GM08714 (cell line): Measurements from ENCODE around the gene CDKAL1.

Experiments
- H3K4me3 ChIP-seq: fragments of 200-500 bp; sonication (Bioruptor generic); 2 replicates; pipeline ENCODE4 v1.5.1; 2014; ENCODE audit warnings: mild to moderate bottlenecking, low read length, inconsistent platforms
- ZNF274 ChIP-seq: IDR thresholded peaks from 2 replicates; pipeline ENCODE4 v1.6.1; 2012; ENCODE audit warnings: mild to moderate bottlenecking, low read depth, low read length

The CDKAL1 gene

GRCh38 chr6:21099338-21100314, 565.4 kb downstream of the CDKAL1 start:
- no peak overlapping the region for H3K4me3 ChIP-seq
- no peak for TF ChIP-seq ZNF274

- no peak overlapping the region for H3K4me3 ChIP-seq
- TF ChIP-seq ZNF274, result no peak
These were observed 566.7 kb downstream of the CDKAL1 start for GRCh38 chr6:21100991-21101390.

GRCh38 chr6:21101694-21102093, 567.4 kb downstream of the CDKAL1 start:
- H3K4me3 ChIP-seq, result no peak overlapping the region
- TF ChIP-seq ZNF274, result no peak

- H3K4me3 ChIP-seq, result no peak overlapping the region
- TF ChIP-seq ZNF274, result no peak
These were observed 567.9 kb downstream of the CDKAL1 start for GRCh38 chr6:21102201-21102600.

- H3K4me3 ChIP-seq, result no peak overlapping the region
- no peak for TF ChIP-seq ZNF274
These were observed 568.4 kb downstream of the CDKAL1 start for GRCh38 chr6:21102624-21103023.

GRCh38 chr6:21103626-21104224, 569.5 kb downstream of the CDKAL1 start:
- no peak overlapping the region for H3K4me3 ChIP-seq
- TF ChIP-seq ZNF274, result no peak

- TF ChIP-seq ZNF274, result no peak
- H3K4me3 ChIP-seq, result no peak overlapping the region
These were observed 570.0 kb downstream of the CDKAL1 start for GRCh38 chr6:21104288-21104687.

GRCh38 chr6:21107796-21108195, 573.5 kb downstream of the CDKAL1 start:
- no peak for TF ChIP-seq ZNF274
- no peak overlapping the region for H3K4me3 ChIP-seq

- H3K4me3 ChIP-seq, result no peak overlapping the region
- no peak for TF ChIP-seq ZNF274
These were observed 575.3 kb downstream of the CDKAL1 start for GRCh38 chr6:21109391-21110178.

- TF ChIP-seq ZNF274, result no peak
- H3K4me3 ChIP-seq, result no peak overlapping the region
These were observed 576.4 kb downstream of the CDKAL1 start for GRCh38 chr6:21110684-21111083.

- no peak for TF ChIP-seq ZNF274
- no peak overlapping the region for H3K4me3 ChIP-seq
These were observed 577.0 kb downstream of the CDKAL1 start for GRCh38 chr6:21111093-21111725.

GRCh38 chr6:21115111-21115510, 580.9 kb downstream of the CDKAL1 start:
- H3K4me3 ChIP-seq, result no peak overlapping the region
- TF ChIP-seq ZNF274, result no peak

GRCh38 chr6:21116736-21117135, 582.5 kb downstream of the CDKAL1 start:
- no peak overlapping the region for H3K4me3 ChIP-seq
- TF ChIP-seq ZNF274, result no peak

GRCh38 chr6:21118216-21118780, 584.0 kb downstream of the CDKAL1 start:
- H3K4me3 ChIP-seq, result no peak overlapping the region
- TF ChIP-seq ZNF274, result no peak
